CD4-positive, alpha-beta memory T cell (primary cell): ENCODE measurements around the gene LDB2. TPM values are rescaled to one million over a fixed set of nuclear protein-coding genes. Genes with fewer than 3 reads are reported as not detected.

ENCODE experiments used
- CTCF ChIA-PET: fragments of 350-600 bp; sonication (Branson Sonifier 250); formaldehyde crosslinking; loops from one replicate; lab custom pipeline; 2021; ENCODE audit warnings: inconsistent platforms; ENCODE audit not compliant: partially characterized antibody; lab: Charles Lee
- POLR2A ChIA-PET: fragments of 350-600 bp; sonication (Branson Sonifier 250); formaldehyde crosslinking; loops from one replicate; lab custom pipeline; 2021; ENCODE audit not compliant: partially characterized antibody; lab: Charles Lee
- DNase-seq, 5 donors: peaks; one replicate each; pipeline versions ENCODE4 v3.0.0 to v3.0.0-alpha.2; 2020 to 2022; ENCODE audit warnings: mixed read lengths in 1 of 5
- H3K27ac ChIP-seq: one replicate; pipeline ENCODE4 v1.7.0; 2013; ENCODE audit warnings: low read depth, low read length
- H3K27me3 ChIP-seq: 2 replicates; pipeline ENCODE4 v1.7.0; 2013; ENCODE audit warnings: mild to moderate bottlenecking, low read length, moderate library complexity; ENCODE audit not compliant: insufficient read depth
- H3K36me3 ChIP-seq: 2 replicates; pipeline ENCODE4 v1.7.0; 2013; ENCODE audit warnings: mild to moderate bottlenecking, low read length, moderate library complexity; ENCODE audit not compliant: insufficient read depth
- H3K4me1 ChIP-seq: 2 replicates; pipeline ENCODE4 v1.7.0; 2013; ENCODE audit warnings: mild to moderate bottlenecking, low read length, moderate library complexity; ENCODE audit not compliant: insufficient read depth
- H3K4me3 ChIP-seq, 2 donors: one replicate each; pipeline ENCODE4 v1.7.0; 2013; ENCODE audit warnings: low read length in 2 of 2, mild to moderate bottlenecking in 1 of 2
- H3K9me3 ChIP-seq, 2 donors: one replicate each; pipeline ENCODE4 v1.7.0; 2013; ENCODE audit warnings: low read length in 2 of 2, control low read depth in 1 of 2; ENCODE audit not compliant: control insufficient read depth in 1 of 2
- H3K27ac Mint-ChIP-seq, 7 donors: one replicate each; pipeline ENCODE4 v1.8.0; 2020 to 2021; ENCODE audit warnings: mixed read lengths in 7 of 7, mild to moderate bottlenecking in 6 of 7, inconsistent platforms in 3 of 7, moderate library complexity in 3 of 7
- H3K27me3 Mint-ChIP-seq, 2 donors: one replicate each; pipeline ENCODE4 v1.8.0; 2020 to 2021; ENCODE audit warnings: mixed read lengths in 2 of 2
- H3K36me3 Mint-ChIP-seq, 2 donors: one replicate each; pipeline ENCODE4 v1.8.0; 2020 to 2021; ENCODE audit warnings: mixed read lengths in 2 of 2, inconsistent platforms in 1 of 2, mild to moderate bottlenecking in 1 of 2
- H3K4me1 Mint-ChIP-seq, 4 donors: one replicate each; pipeline ENCODE4 v1.8.0; 2020 to 2021; ENCODE audit warnings: mixed read lengths in 4 of 4, mild to moderate bottlenecking in 1 of 4
- H3K4me3 Mint-ChIP-seq, 8 donors: one replicate each; pipeline ENCODE4 v1.8.0; 2020 to 2021; ENCODE audit warnings: mixed read lengths in 8 of 8, mild to moderate bottlenecking in 7 of 8, moderate library complexity in 6 of 8, inconsistent platforms in 3 of 8
- H3K9me3 Mint-ChIP-seq, 8 donors: one replicate each; pipeline ENCODE4 v1.8.0; 2020 to 2021; ENCODE audit warnings: mixed read lengths in 8 of 8, mild to moderate bottlenecking in 5 of 8, inconsistent platforms in 3 of 8, moderate library complexity in 1 of 8
- intact Hi-C: fragments of 100-400 bp; cut with micrococcal nuclease; formaldehyde crosslinking; loops from one replicate; pipeline ENCODE4 v1.15.1; 2023
- polyA plus RNA-seq, 2 donors: library from polyadenylated mRNA; unstranded; fragments of 300-500 nt; fragmentation: Illumina TruSeq; gene quantifications; one replicate each; pipeline ENCODE4 v1.2.3, GENCODE V29; 2021
- total RNA-seq, 2 experiments: library from RNA; stranded (reverse); gene quantifications; one replicate each; pipeline ENCODE4 v1.2.3, GENCODE V29; 2021

The LDB2 gene
- total and polyA plus RNA-seq, 4 experiments from 2014 or later, result not detected

- no peak overlapping the region for H3K27ac Mint-ChIP-seq
- no peaks in the 10 kb centered on the region for H3K36me3 ChIP-seq
- intact Hi-C loops, result no loop called here
- ChIA-PET POLR2A (no interaction called here), CTCF (no interaction called here)
- H3K27me3 ChIP-seq, result no peaks in the 10 kb centered on the region
- H3K4me3 ChIP-seq, result no peak overlapping the region
- no peaks in the 10 kb centered on the region for H3K9me3 ChIP-seq
- no peak overlapping the region for H3K4me3 Mint-ChIP-seq
- no peaks in the 10 kb centered on the region for H3K4me1 ChIP-seq
- peaks cover 1 to 3% of the 10 kb centered on the region in 2 donors for H3K27me3 Mint-ChIP-seq
- H3K27ac ChIP-seq, result no peak overlapping the region
- DNase-seq, result no peak
- H3K9me3 Mint-ChIP-seq, result peaks cover 0 to 3% (median 0%) of the 10 kb centered on the region in 8 donors
- no peaks in the 10 kb centered on the region for H3K36me3 Mint-ChIP-seq
- no peaks in the 10 kb centered on the region for H3K4me1 Mint-ChIP-seq
Measured at GRCh38 chr4:16857425-16857824, 41.0 kb downstream of the LDB2 start.

- no peaks in the 10 kb centered on the region for H3K4me1 Mint-ChIP-seq
- intact Hi-C loops, result no loop called here
- no peak overlapping the region for H3K4me3 ChIP-seq
- DNase-seq, result no peak
- H3K27ac Mint-ChIP-seq, result no peak overlapping the region
- H3K27me3 Mint-ChIP-seq, result peaks cover 2 to 4% of the 10 kb centered on the region in 2 donors
- no peaks in the 10 kb centered on the region for H3K36me3 ChIP-seq
- no peaks in the 10 kb centered on the region for H3K27me3 ChIP-seq
- H3K9me3 ChIP-seq, result no peaks in the 10 kb centered on the region
- no peak overlapping the region for H3K27ac ChIP-seq
- H3K36me3 Mint-ChIP-seq, result no peaks in the 10 kb centered on the region
- no peaks in the 10 kb centered on the region for H3K4me1 ChIP-seq
- H3K9me3 Mint-ChIP-seq, result no peaks in the 10 kb centered on the region
- ChIA-PET CTCF (interaction anchor here (1.5 kb wide), 1 partner anchor 38 kb away, joined by 3 read pairs; no protein-coding TSS in a partner anchor), POLR2A (no interaction called here)
- H3K4me3 Mint-ChIP-seq, result no peak overlapping the region
Measured at GRCh38 chr4:16853640-16854039, 44.8 kb downstream of the LDB2 start.

GRCh38 chr4:16852644-16853043 is 45.8 kb downstream of the LDB2 start:
- H3K27me3 Mint-ChIP-seq, result peaks cover 2 to 4% of the 10 kb centered on the region in 2 donors
- no peaks in the 10 kb centered on the region for H3K36me3 Mint-ChIP-seq
- no peaks in the 10 kb centered on the region for H3K27me3 ChIP-seq
- intact Hi-C loops, result no loop called here
- no peak for DNase-seq
- no peaks in the 10 kb centered on the region for H3K4me1 ChIP-seq
- no peak overlapping the region for H3K27ac ChIP-seq
- no peaks in the 10 kb centered on the region for H3K36me3 ChIP-seq
- no peak overlapping the region for H3K4me3 Mint-ChIP-seq
- no peaks in the 10 kb centered on the region for H3K9me3 ChIP-seq
- H3K4me1 Mint-ChIP-seq, result no peaks in the 10 kb centered on the region
- CTCF ChIA-PET, result interaction anchor here (1.5 kb wide), 1 partner anchor 39 kb away, joined by 3 read pairs; no protein-coding TSS in a partner anchor
- no peak overlapping the region for H3K4me3 ChIP-seq
- no peaks in the 10 kb centered on the region for H3K9me3 Mint-ChIP-seq
- POLR2A ChIA-PET, result no interaction called here
- no peak overlapping the region for H3K27ac Mint-ChIP-seq

- POLR2A ChIA-PET, result no interaction called here
- peaks cover 2 to 4% of the 10 kb centered on the region in 2 donors for H3K27me3 Mint-ChIP-seq
- H3K4me3 ChIP-seq, result no peak overlapping the region
- no peak for DNase-seq
- H3K4me1 Mint-ChIP-seq, result no peaks in the 10 kb centered on the region
- no peak overlapping the region for H3K27ac ChIP-seq
- H3K9me3 Mint-ChIP-seq, result no peaks in the 10 kb centered on the region
- H3K27me3 ChIP-seq, result no peaks in the 10 kb centered on the region
- no peaks in the 10 kb centered on the region for H3K9me3 ChIP-seq
- no peak overlapping the region for H3K4me3 Mint-ChIP-seq
- intact Hi-C loops, result no loop called here
- no peaks in the 10 kb centered on the region for H3K36me3 Mint-ChIP-seq
- H3K4me1 ChIP-seq, result no peaks in the 10 kb centered on the region
- H3K36me3 ChIP-seq, result no peaks in the 10 kb centered on the region
- CTCF ChIA-PET, result interaction anchor here (1.5 kb wide), 1 partner anchor 39 kb away, joined by 3 read pairs; no protein-coding TSS in a partner anchor
- H3K27ac Mint-ChIP-seq, result no peak overlapping the region
Measured at GRCh38 chr4:16852228-16852627, 46.2 kb downstream of the LDB2 start.

- no peak overlapping the region for H3K27ac ChIP-seq
- no peaks in the 10 kb centered on the region for H3K36me3 ChIP-seq
- no peak overlapping the region for H3K4me3 Mint-ChIP-seq
- no peak overlapping the region for H3K4me3 ChIP-seq
- H3K4me1 Mint-ChIP-seq, result no peaks in the 10 kb centered on the region
- no peak overlapping the region for H3K27ac Mint-ChIP-seq
- no peaks in the 10 kb centered on the region for H3K9me3 ChIP-seq
- no peaks in the 10 kb centered on the region for H3K9me3 Mint-ChIP-seq
- intact Hi-C loops, result no loop called here
- H3K27me3 ChIP-seq, result no peaks in the 10 kb centered on the region
- H3K27me3 Mint-ChIP-seq, result peaks cover 1 to 3% of the 10 kb centered on the region in 2 donors
- ChIA-PET CTCF (no interaction called here), POLR2A (no interaction called here)
- DNase-seq, result no peak
- no peaks in the 10 kb centered on the region for H3K4me1 ChIP-seq
- no peaks in the 10 kb centered on the region for H3K36me3 Mint-ChIP-seq
Measured at GRCh38 chr4:16846540-16847117, 51.8 kb downstream of the LDB2 start.

- Mint-ChIP-seq H3K36me3 (no peaks in the 10 kb centered on the region), H3K4me1 (no peaks in the 10 kb centered on the region), H3K27me3 (peaks cover 0 to 3% of the 10 kb centered on the region in 2 donors), H3K9me3 (no peaks in the 10 kb centered on the region), H3K4me3 (no peak overlapping the region), H3K27ac (no peak overlapping the region)
- CTCF ChIA-PET, result no interaction called here
- intact Hi-C loops, result no loop called here
- Histone ChIP-seq H3K27me3 (no peaks in the 10 kb centered on the region), H3K4me3 (no peak overlapping the region), H3K27ac (no peak overlapping the region), H3K9me3 (no peaks in the 10 kb centered on the region), H3K36me3 (no peaks in the 10 kb centered on the region), H3K4me1 (no peaks in the 10 kb centered on the region)
- POLR2A ChIA-PET, result no interaction called here
- no peak for DNase-seq
Measured at GRCh38 chr4:16844816-16845586, 53.4 kb downstream of the LDB2 start.

GRCh38 chr4:16843831-16844508 is 54.5 kb downstream of the LDB2 start:
- Histone ChIP-seq H3K36me3 (no peaks in the 10 kb centered on the region), H3K27ac (no peak overlapping the region), H3K27me3 (no peaks in the 10 kb centered on the region), H3K4me1 (no peaks in the 10 kb centered on the region), H3K9me3 (no peaks in the 10 kb centered on the region), H3K4me3 (no peak overlapping the region)
- POLR2A ChIA-PET, result no interaction called here
- Mint-ChIP-seq H3K27ac (no peak overlapping the region), H3K4me1 (no peaks in the 10 kb centered on the region), H3K27me3 (peaks cover 0 to 3% of the 10 kb centered on the region in 2 donors), H3K4me3 (no peak overlapping the region), H3K9me3 (no peaks in the 10 kb centered on the region), H3K36me3 (no peaks in the 10 kb centered on the region)
- CTCF ChIA-PET, result no interaction called here
- DNase-seq, result no peak
- intact Hi-C loops, result no loop called here
